IMR-90 (cell line): ENCODE measurements around the gene GPRC5D. TPM values are rescaled to one million over a fixed set of nuclear protein-coding genes. Genes with fewer than 3 reads are reported as not detected.

ENCODE experiments used
- ATAC-seq: fragments of 200-7000 bp; cut with Tn5 transposase; 2 replicates; pipeline ENCODE4 v1.9.1; 2020; ENCODE audit warnings: low read depth, mild to moderate bottlenecking, moderate library complexity
- BruUV-seq: library from RNA; stranded (reverse); fragments of 400-500 nt; replicated peaks from 2 replicates; lab custom pipeline; 2021; lab: Mats Ljungman, UMichigan
- CTCF ChIA-PET: fragments of 300-600 bp; formaldehyde crosslinking; extraction: SDS; loops from one replicate; lab custom pipeline; 2021; ENCODE audit warnings: antibody characterized with exemption; lab: Yijun Ruan, JAX
- POLR2A ChIA-PET: fragments of 300-600 bp; sonication (Branson Sonifier 250); formaldehyde crosslinking; loops from one replicate; lab custom pipeline; 2022; ENCODE audit warnings: antibody characterized with exemption; ENCODE audit not compliant: unreplicated experiment; lab: Charles Lee
- DNase-seq: peaks from one replicate; pipeline ENCODE4 v3.0.0; 2013
- H2AFZ ChIP-seq: replicated peaks from 2 replicates; pipeline ENCODE3; 2013; ENCODE audit warnings: low read length, mild to moderate bottlenecking; ENCODE audit not compliant: poor library complexity
- H2AK5ac ChIP-seq: 2 replicates; pipeline ENCODE4 v1.6.1; 2013; ENCODE audit warnings: low read depth, low read length, inconsistent platforms
- H2AK9ac ChIP-seq: replicated peaks from 2 replicates; pipeline ENCODE3; 2013; ENCODE audit warnings: mild to moderate bottlenecking, low read depth, low read length, moderate library complexity; ENCODE audit not compliant: poor library complexity
- H2BK120ac ChIP-seq: 2 replicates; pipeline ENCODE4 v1.6.1; 2013; ENCODE audit warnings: low read depth, low read length, inconsistent platforms
- H2BK15ac ChIP-seq: 3 replicates; pipeline ENCODE4 v1.6.1; 2013; ENCODE audit warnings: low read depth, low read length, inconsistent platforms
- H2BK20ac ChIP-seq: 2 replicates; pipeline ENCODE4 v1.6.1; 2013; ENCODE audit warnings: low read depth, mild to moderate bottlenecking, inconsistent platforms, low read length, moderate library complexity
- H2BK5ac ChIP-seq: 2 replicates; pipeline ENCODE4 v1.6.1; 2013; ENCODE audit warnings: mild to moderate bottlenecking, low read depth, low read length, inconsistent platforms; ENCODE audit not compliant: poor library complexity, severe bottlenecking
- H3K14ac ChIP-seq: replicated peaks from 2 replicates; pipeline ENCODE4 v1.6.1; 2013; ENCODE audit warnings: low read depth, low read length, inconsistent platforms
- H3K18ac ChIP-seq: 2 replicates; pipeline ENCODE4 v1.6.1; 2013; ENCODE audit warnings: low read depth, low read length, control low read depth
- H3K23ac ChIP-seq: 2 replicates; pipeline ENCODE4 v1.6.1; 2013; ENCODE audit warnings: low read depth, low read length, inconsistent platforms
- H3K27ac ChIP-seq: 2 replicates; pipeline ENCODE4 v1.5.1; 2013; ENCODE audit warnings: mild to moderate bottlenecking, control low read depth, low read length; ENCODE audit not compliant: insufficient read depth
- H3K27me3 ChIP-seq: 2 replicates; pipeline ENCODE4 v1.6.1; 2013; ENCODE audit warnings: low read length; ENCODE audit not compliant: control insufficient read depth, insufficient read depth
- H3K36me3 ChIP-seq: 2 replicates; pipeline ENCODE4 v1.6.1; 2013; ENCODE audit warnings: low read length, mixed read lengths; ENCODE audit not compliant: control insufficient read depth, insufficient read depth
- H3K4ac ChIP-seq: 2 replicates; pipeline ENCODE4 v1.6.1; 2013; ENCODE audit warnings: low read depth, low read length, inconsistent platforms
- H3K4me1 ChIP-seq: 2 replicates; pipeline ENCODE4 v1.6.1; 2013; ENCODE audit warnings: low read length, mixed read lengths; ENCODE audit not compliant: control insufficient read depth, insufficient read depth
- H3K4me2 ChIP-seq: 2 replicates; pipeline ENCODE4 v1.6.1; 2013; ENCODE audit warnings: low read depth, mild to moderate bottlenecking, control low read depth, low read length, moderate library complexity
- H3K4me3 ChIP-seq: 2 replicates; pipeline ENCODE4 v1.5.1; 2013; ENCODE audit warnings: low read depth, mild to moderate bottlenecking, control low read depth, low read length, moderate library complexity; ENCODE audit not compliant: insufficient read depth
- H3K56ac ChIP-seq: 2 replicates; pipeline ENCODE4 v1.6.1; 2013; ENCODE audit warnings: low read length, inconsistent platforms; ENCODE audit not compliant: insufficient read depth; ENCODE audit errors: extremely low read depth
- H3K79me1 ChIP-seq, 2 experiments: 2 replicates each; pipeline ENCODE4 v1.6.1; 2013; ENCODE audit warnings: low read length in 2 of 2, inconsistent platforms in 1 of 2, low read depth in 1 of 2
- H3K9ac ChIP-seq: 2 replicates; pipeline ENCODE4 v1.6.1; 2013; ENCODE audit warnings: low read depth, low read length, control low read depth
- H3K9me1 ChIP-seq: 2 replicates; pipeline ENCODE4 v1.6.1; 2013; ENCODE audit warnings: low read length, inconsistent platforms; ENCODE audit not compliant: insufficient read depth
- H3K9me3 ChIP-seq: 2 replicates; pipeline ENCODE4 v1.6.1; 2013; ENCODE audit warnings: low read length; ENCODE audit not compliant: control insufficient read depth, insufficient read depth
- H4K20me1 ChIP-seq: 2 replicates; pipeline ENCODE4 v1.6.1; 2013; ENCODE audit warnings: low read length, inconsistent platforms; ENCODE audit not compliant: insufficient read depth
- H4K5ac ChIP-seq: 2 replicates; pipeline ENCODE4 v1.6.1; 2013; ENCODE audit warnings: mild to moderate bottlenecking, low read depth, low read length, control low read depth
- H4K8ac ChIP-seq, 2 experiments: 2 replicates each; pipeline ENCODE4 v1.6.1; 2013; ENCODE audit warnings: low read depth in 2 of 2, low read length in 2 of 2, control low read depth in 1 of 2, inconsistent platforms in 1 of 2
- H4K91ac ChIP-seq: 2 replicates; pipeline ENCODE4 v1.6.1; 2013; ENCODE audit warnings: low read depth, low read length, inconsistent platforms; ENCODE audit not compliant: insufficient read depth
- BHLHE40 ChIP-seq: fragments of 150-350 bp; IDR thresholded peaks from 2 replicates; pipeline ENCODE4 v1.6.1; 2016; ENCODE audit warnings: mild to moderate bottlenecking, low read depth, low read length
- CEBPB ChIP-seq: IDR thresholded peaks from 2 replicates; pipeline ENCODE4 v1.6.1; 2012; ENCODE audit warnings: low read depth, low read length, improper control_type of control experiment
- CHD1 ChIP-seq: IDR thresholded peaks from 2 replicates; pipeline ENCODE4 v1.6.1; 2012; ENCODE audit warnings: low read depth, low read length, improper control_type of control experiment
- ELK1 ChIP-seq: fragments of 150-350 bp; IDR thresholded peaks from 2 replicates; pipeline ENCODE4 v1.6.1; 2016; ENCODE audit warnings: low read depth, mild to moderate bottlenecking, low read length, moderate library complexity, borderline replicate concordance
- FOS ChIP-seq: fragments of 150-350 bp; IDR thresholded peaks from 2 replicates; pipeline ENCODE4 v1.6.1; 2016; ENCODE audit warnings: low read depth, low read length
- MXI1 ChIP-seq: IDR thresholded peaks from 2 replicates; pipeline ENCODE4 v1.6.1; 2012; ENCODE audit warnings: low read depth, mild to moderate bottlenecking, low read length, moderate library complexity, borderline replicate concordance
- POLR2A ChIP-seq: IDR thresholded peaks from 2 replicates; pipeline ENCODE4 v1.6.1; 2012; ENCODE audit warnings: mild to moderate bottlenecking, low read depth, low read length
- SMC3 ChIP-seq: fragments of 150-350 bp; IDR thresholded peaks from 2 replicates; pipeline ENCODE4 v1.6.1; 2016; ENCODE audit warnings: low read depth, mild to moderate bottlenecking, antibody characterized with exemption, low read length, moderate library complexity
- WGBS, 2 experiments: methylation state at CpG; one replicate each; pipeline versions ENCODE4 v1.1.5 to v1.1.7; 2013; ENCODE audit warnings: missing lambda C conversion rate in 2 of 2; ENCODE audit not compliant: insufficient read length in 1 of 2; ENCODE audit errors: extremely low coverage in 2 of 2; 5-methylcytosine and 5-hydroxymethylcytosine counted together
- dilution Hi-C: fragments of 300-500 bp; cut with HindIII; formaldehyde crosslinking; loops from one replicate; pipeline ENCODE4 v1.14.3; 2018; ENCODE audit warnings: low sequenced_read_pairs; ENCODE audit not compliant: unreplicated experiment
- in situ Hi-C: fragments of 300-500 bp; cut with MboI; formaldehyde crosslinking; loops from 3 replicates; pipeline ENCODE4 v1.14.3; 2019; ENCODE audit warnings: low sequenced_read_pairs, inconsistent platforms, mixed read lengths
- intact Hi-C: fragments of 100-400 bp; cut with micrococcal nuclease; formaldehyde crosslinking; loops from 2 replicates; pipeline ENCODE4 v1.10.0; 2022
- polyA plus RNA-seq, 3 experiments: library from polyadenylated mRNA; depleted of rRNA; stranded (reverse); fragments of >200 nt; gene quantifications; 2 replicates each; pipeline ENCODE4 v1.2.3, GENCODE V29; 2012; ENCODE audit warnings: low replicate concordance in 1 of 3
- total RNA-seq: library from RNA; depleted of rRNA; stranded (reverse); fragments of >200 nt; gene quantifications from 2 replicates; pipeline ENCODE4 v1.2.3, GENCODE V29; 2012

Gene GPRC5D
- total and polyA plus RNA-seq, 2 of the 4 experiments (the other 2 are of a cell fraction): not detected

- Histone ChIP-seq H2BK120ac (no peak overlapping the region), H3K4me3 (no peak overlapping the region), H4K5ac (no peak overlapping the region), H3K4me2 (no peak overlapping the region), H2AK5ac (no peak overlapping the region), H4K8ac (no peak overlapping the region), H3K79me1 (no peaks in the 10 kb centered on the region; a peak in 2 of 4 replicates), H2BK5ac (no peak overlapping the region), H3K56ac (no peak overlapping the region), H3K18ac (no peak overlapping the region), H3K9me3 (no peaks in the 10 kb centered on the region), H4K91ac (no peak overlapping the region), H2BK15ac (no peak overlapping the region), H3K4me1 (peaks cover 2% of the 10 kb centered on the region; the same call in 1 of the 2 replicates), H3K27ac (no peak overlapping the region), H2AFZ (no peak overlapping the region), H2BK20ac (no peak overlapping the region), H3K9ac (no peak overlapping the region), H4K20me1 (no peaks in the 10 kb centered on the region), H3K27me3 (no peaks in the 10 kb centered on the region), H3K23ac (no peak overlapping the region), H3K14ac (no peak overlapping the region), H3K36me3 (no peaks in the 10 kb centered on the region), H3K4ac (no peak overlapping the region), H2AK9ac (no peak overlapping the region), H3K9me1 (no peaks in the 10 kb centered on the region)
- TF ChIP-seq CEBPB: no peak
- TF ChIP-seq CHD1: no peak
- no peak for TF ChIP-seq POLR2A
- TF ChIP-seq FOS: no peak
- TF ChIP-seq BHLHE40: no peak
- TF ChIP-seq SMC3: no peak
- TF ChIP-seq MXI1: no peak
- TF ChIP-seq ELK1: no peak
- no TSS peak for BruUV-seq
- DNase-seq: no peak
- POLR2A ChIA-PET: no interaction called here
- CTCF ChIA-PET: no interaction called here
- dilution Hi-C loops: no loop called here
- WGBS, 2 experiments: 100% methylated on average over 1 of the region's 11 CpGs; no CpG with 5 or more reads in 1 of the 2 experiments
- intact Hi-C loops: no loop called here
- ATAC-seq: no peak
- in situ Hi-C loops: no loop called here
These were observed 14.9 kb downstream of the GPRC5D start for GRCh38 chr12:12936983-12937491.
